Loucy (cell line): Measurements from ENCODE around the gene ATP1A1.

Experiments
- H2AFZ ChIP-seq: fragments of 200-600 bp; sonication (generic); 2 replicates; pipeline ENCODE4 v1.6.0; 2016; ENCODE audit warnings: antibody characterized with exemption, mild to moderate bottlenecking, low read length, moderate library complexity
- H3F3A ChIP-seq: fragments of 200-600 bp; 2 replicates; pipeline ENCODE4 v1.6.0; 2016; ENCODE audit warnings: antibody characterized with exemption, low read depth, mild to moderate bottlenecking
- H3K27me3 ChIP-seq: fragments of 200-600 bp; sonication (generic); 2 replicates; pipeline ENCODE4 v1.6.1; 2014; ENCODE audit warnings: low read length, mild to moderate bottlenecking; ENCODE audit not compliant: insufficient read depth, poor library complexity, severe bottlenecking
- H3K36me3 ChIP-seq: fragments of 200-600 bp; sonication (generic); 2 replicates; pipeline ENCODE4 v1.6.1; 2016; ENCODE audit warnings: low read length; ENCODE audit not compliant: insufficient read depth
- H3K4me1 ChIP-seq: fragments of 200-600 bp; sonication (generic); 2 replicates; pipeline ENCODE4 v1.5.1; 2014; ENCODE audit warnings: low read length, mild to moderate bottlenecking; ENCODE audit not compliant: insufficient read depth, poor library complexity, severe bottlenecking
- H3K4me2 ChIP-seq: fragments of 200-600 bp; sonication (generic); 2 replicates; pipeline ENCODE4 v1.6.0; 2014; ENCODE audit warnings: antibody characterized with exemption, low read length, low read depth, mild to moderate bottlenecking; ENCODE audit not compliant: poor library complexity, severe bottlenecking
- H3K4me3 ChIP-seq: fragments of 200-600 bp; sonication (generic); 2 replicates; pipeline ENCODE4 v1.5.1; 2014; ENCODE audit warnings: low read length, mild to moderate bottlenecking, mixed read lengths; ENCODE audit not compliant: poor library complexity, severe bottlenecking
- H3K79me2 ChIP-seq: fragments of 200-600 bp; sonication (generic); 2 replicates; pipeline ENCODE4 v1.6.1; 2014; ENCODE audit warnings: low read length; ENCODE audit not compliant: insufficient read depth
- H3K9ac ChIP-seq: fragments of 200-600 bp; sonication (generic); 2 replicates; pipeline ENCODE4 v1.6.0; 2014; ENCODE audit warnings: mild to moderate bottlenecking, low read depth, low read length, moderate library complexity; ENCODE audit not compliant: poor library complexity, severe bottlenecking
- H3K9me2 ChIP-seq: fragments of 200-600 bp; sonication (generic); replicated peaks from 2 replicates; pipeline ENCODE4 v1.6.1; 2016; ENCODE audit warnings: low read depth, low read length, mixed read lengths
- H3K9me3 ChIP-seq: fragments of 200-600 bp; sonication (generic); 2 replicates; pipeline ENCODE4 v1.6.1; 2014; ENCODE audit warnings: mild to moderate bottlenecking, antibody characterized with exemption, low read length, low read depth; ENCODE audit not compliant: insufficient read depth
- H4K20me1 ChIP-seq: fragments of 200-600 bp; sonication (generic); 2 replicates; pipeline ENCODE4 v1.6.0; 2014; ENCODE audit warnings: antibody characterized with exemption, low read length, mild to moderate bottlenecking; ENCODE audit not compliant: insufficient read depth, poor library complexity, severe bottlenecking
- CTCF ChIP-seq: fragments of 200-600 bp; sonication (generic); conservative IDR thresholded peaks from 2 replicates; pipeline ENCODE4 v1.5.1; 2014; ENCODE audit warnings: mild to moderate bottlenecking, antibody characterized with exemption, low read length
- EZH2phosphoT487 ChIP-seq: fragments of 200-600 bp; IDR thresholded peaks from 2 replicates; pipeline ENCODE4 v1.6.1; 2018; ENCODE audit warnings: antibody characterized with exemption, mild to moderate bottlenecking, moderate library complexity, borderline replicate concordance

The ATP1A1 gene

GRCh38 chr1:116394270-116394669 is 21.2 kb downstream of the ATP1A1 start:
- no peaks in the 10 kb centered on the region for H3F3A ChIP-seq
- no peak overlapping the region for H3K9ac ChIP-seq
- no peaks in the 10 kb centered on the region for H4K20me1 ChIP-seq
- TF ChIP-seq CTCF (no peak), EZH2phosphoT487 (no peak)
- no peak overlapping the region for H3K4me2 ChIP-seq
- H3K9me3 ChIP-seq: no peaks in the 10 kb centered on the region
- H3K27me3 ChIP-seq: no peaks in the 10 kb centered on the region
- no peak overlapping the region for H2AFZ ChIP-seq
- H3K4me1 ChIP-seq: no peaks in the 10 kb centered on the region
- H3K36me3 ChIP-seq: peaks cover 100% of the 10 kb centered on the region
- H3K4me3 ChIP-seq: no peak overlapping the region
- no peaks in the 10 kb centered on the region for H3K79me2 ChIP-seq
- H3K9me2 ChIP-seq: no peaks in the 10 kb centered on the region

DNA sequence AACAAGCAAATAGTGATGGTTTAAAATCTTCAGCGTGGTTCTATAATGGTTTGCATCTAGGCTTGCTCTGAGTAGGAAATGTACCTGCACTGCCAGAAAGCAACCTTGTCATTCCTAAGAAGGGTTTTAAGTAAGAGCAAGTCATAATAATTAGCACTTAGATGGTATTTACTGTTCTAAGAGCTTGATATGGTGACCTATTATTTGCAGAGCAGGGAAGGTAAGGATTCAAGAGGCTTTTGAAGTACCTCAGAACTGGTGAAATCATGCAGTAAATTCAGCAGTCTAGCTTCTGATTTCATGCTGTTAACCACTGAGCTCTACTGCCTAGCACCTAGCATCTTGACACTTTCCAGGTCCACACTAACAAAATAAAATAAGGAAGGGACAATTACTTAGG is 23.7 kb downstream of the ATP1A1 start:
- Histone ChIP-seq H4K20me1 (no peaks in the 10 kb centered on the region), H3K4me3 (no peak overlapping the region), H2AFZ (no peak overlapping the region), H3F3A (no peaks in the 10 kb centered on the region), H3K27me3 (no peaks in the 10 kb centered on the region), H3K9me2 (no peaks in the 10 kb centered on the region), H3K36me3 (peaks cover 100% of the 10 kb centered on the region), H3K4me2 (no peak overlapping the region), H3K9me3 (no peaks in the 10 kb centered on the region), H3K4me1 (no peaks in the 10 kb centered on the region), H3K9ac (no peak overlapping the region), H3K79me2 (no peaks in the 10 kb centered on the region)
- TF ChIP-seq CTCF (no peak), EZH2phosphoT487 (no peak)

GRCh38 chr1:116397728-116398127 is 24.7 kb downstream of the ATP1A1 start:
- Histone ChIP-seq H3K9ac (no peak overlapping the region), H4K20me1 (no peaks in the 10 kb centered on the region)

More at GRCh38 chr1:116397728-116398127, 24.7 kb downstream of the ATP1A1 start:
- Histone ChIP-seq H3K9me2 (no peaks in the 10 kb centered on the region), H2AFZ (no peak overlapping the region), H3K4me3 (no peak overlapping the region), H3K4me2 (no peak overlapping the region), H3K79me2 (no peaks in the 10 kb centered on the region), H3F3A (no peaks in the 10 kb centered on the region), H3K9me3 (no peaks in the 10 kb centered on the region), H3K27me3 (no peaks in the 10 kb centered on the region), H3K36me3 (peaks cover 100% of the 10 kb centered on the region), H3K4me1 (no peaks in the 10 kb centered on the region)
- TF ChIP-seq EZH2phosphoT487: no peak
- no peak for TF ChIP-seq CTCF
